A204.1 (cell line): ENCODE results near the gene D2HGDH.
"Not testable (repeated sequence)": the region's sequence is repeated elsewhere in the genome, so short reads cannot be mapped to it uniquely, and the experiment has no call there.

ENCODE experiments used
- FAIRE-seq: peaks from 2 replicates; lab custom pipeline; 2012; peaks lifted over from hg19 to GRCh38; lab: Jason Lieb, UNC

Gene D2HGDH

DNA sequence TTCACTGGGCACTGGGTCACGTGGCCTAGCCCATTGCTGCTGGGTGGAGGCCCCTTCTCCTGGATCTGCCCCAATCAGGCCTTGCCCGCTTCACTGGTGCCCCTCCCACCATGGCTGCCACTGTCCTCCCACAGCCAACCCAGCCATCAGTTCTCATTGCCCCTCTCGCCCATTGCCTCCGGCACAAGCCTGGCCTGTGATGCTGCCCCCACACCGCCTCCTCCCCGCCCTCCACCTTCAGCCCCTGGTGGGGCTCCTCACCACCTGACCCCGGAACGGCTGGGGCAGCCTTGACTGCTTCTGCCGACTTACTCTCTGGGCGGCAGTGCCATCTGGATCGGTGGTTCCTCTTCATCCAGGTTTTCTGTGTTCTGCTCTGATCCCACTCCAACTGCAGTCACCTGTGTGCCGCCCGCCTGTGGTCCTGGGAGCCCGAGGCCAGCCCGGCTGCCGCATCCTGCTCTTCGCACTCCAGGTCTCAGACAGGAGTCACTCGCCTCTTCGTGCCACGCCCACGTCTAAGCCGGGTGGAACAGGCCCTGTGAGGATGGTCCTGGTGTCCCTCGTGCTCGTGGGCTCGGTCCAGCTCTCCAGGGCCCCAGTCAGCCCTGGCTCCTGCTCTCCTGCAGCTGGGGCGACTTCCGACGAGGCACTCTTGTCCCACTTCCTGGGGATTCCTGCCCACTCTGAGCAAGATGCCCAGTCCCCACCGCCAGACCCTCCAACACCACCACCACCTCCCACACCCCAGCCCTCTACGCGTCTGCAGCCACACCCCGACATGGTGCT is 14.2 kb downstream of the D2HGDH start:
- FAIRE-seq = no peak

- no peak for FAIRE-seq
These were observed 15.8 kb downstream of the D2HGDH start for GRCh38 chr2:241750076-241750840.

- no peak for FAIRE-seq
These were observed 16.7 kb downstream of the D2HGDH start for GRCh38 chr2:241751152-241751551.

GRCh38 chr2:241751776-241752175 is 17.3 kb downstream of the D2HGDH start:
- FAIRE-seq = no peak

- no peak for FAIRE-seq
These were observed 17.8 kb downstream of the D2HGDH start for GRCh38 chr2:241752253-241752652.

GRCh38 chr2:241752689-241753276 is 18.4 kb downstream of the D2HGDH start:
- no peak for FAIRE-seq

DNA sequence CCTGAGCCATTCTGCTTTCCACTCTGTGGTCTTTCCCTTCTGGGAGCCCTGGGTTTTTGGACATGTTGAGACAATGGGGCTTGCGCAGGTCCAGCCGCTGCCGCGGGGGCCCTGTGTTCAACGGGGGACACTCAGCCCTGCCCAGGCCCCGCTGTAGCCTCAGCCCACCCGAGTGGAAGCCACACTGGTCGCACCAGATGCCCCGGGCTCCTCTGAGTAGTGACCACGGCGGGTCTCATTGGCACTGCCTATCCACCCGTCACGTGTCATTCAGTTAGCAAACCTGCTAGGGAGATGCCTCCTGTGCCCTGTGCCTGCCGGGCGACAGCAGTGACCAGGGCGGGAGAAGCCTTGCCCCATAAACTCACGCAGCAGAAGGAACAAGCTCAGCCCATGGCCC is 19.1 kb downstream of the D2HGDH start:
- FAIRE-seq = no peak

- no peak for FAIRE-seq
These were observed 19.6 kb downstream of the D2HGDH start for GRCh38 chr2:241754042-241754441.

DNA sequence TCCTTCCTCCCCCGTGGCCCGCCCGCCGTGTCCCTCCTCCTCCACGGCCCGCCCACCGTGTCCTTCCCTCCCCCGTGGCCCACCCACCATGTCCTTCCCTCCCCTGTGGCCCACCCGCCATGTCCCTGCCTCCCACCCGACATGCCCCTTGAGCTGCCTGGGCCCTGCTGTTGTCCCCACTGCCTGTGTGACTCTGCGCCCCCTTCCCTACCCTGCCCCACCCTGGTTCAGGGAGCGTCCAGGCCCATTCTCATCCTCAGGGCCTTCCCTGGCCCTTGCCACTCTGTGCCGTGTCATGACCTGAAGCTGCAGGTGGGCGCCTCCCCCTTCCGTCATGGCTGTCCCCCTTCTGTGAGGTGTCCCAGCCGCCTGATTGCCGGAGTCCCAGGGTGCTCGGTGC is 20.7 kb downstream of the D2HGDH start:
- no peak for FAIRE-seq

- no peak for FAIRE-seq
These were observed 21.3 kb downstream of the D2HGDH start for GRCh38 chr2:241755777-241756176.

GRCh38 chr2:241759067-241759807 is 24.8 kb downstream of the D2HGDH start:
- no peak for FAIRE-seq

- FAIRE-seq = not testable (repeated sequence)
These were observed 25.5 kb downstream of the D2HGDH start for GRCh38 chr2:241759893-241760292.

DNA sequence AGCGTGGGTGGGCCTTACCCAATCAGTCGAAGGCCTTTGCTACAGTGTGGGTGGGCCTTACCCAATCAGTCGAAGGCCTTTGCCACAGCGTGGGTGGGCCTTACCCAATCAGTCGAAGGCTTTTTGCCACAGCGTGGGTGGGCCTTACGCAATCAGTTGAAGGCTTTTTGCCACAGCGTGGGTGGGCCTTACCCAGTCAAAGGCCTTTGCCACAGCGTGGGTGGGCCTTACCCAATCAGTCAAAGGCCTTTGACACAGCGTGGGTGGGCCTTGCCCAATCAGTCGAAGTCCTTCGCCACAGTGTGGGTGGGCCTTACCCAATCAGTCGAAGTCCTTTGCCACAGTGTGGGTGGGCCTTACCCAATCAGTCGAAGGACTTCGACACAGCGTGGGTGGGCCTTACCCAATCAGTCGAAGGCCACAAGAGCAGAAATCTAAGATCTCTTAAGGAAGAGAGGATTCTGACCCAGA is 25.9 kb downstream of the D2HGDH start:
- no peak for FAIRE-seq

DNA sequence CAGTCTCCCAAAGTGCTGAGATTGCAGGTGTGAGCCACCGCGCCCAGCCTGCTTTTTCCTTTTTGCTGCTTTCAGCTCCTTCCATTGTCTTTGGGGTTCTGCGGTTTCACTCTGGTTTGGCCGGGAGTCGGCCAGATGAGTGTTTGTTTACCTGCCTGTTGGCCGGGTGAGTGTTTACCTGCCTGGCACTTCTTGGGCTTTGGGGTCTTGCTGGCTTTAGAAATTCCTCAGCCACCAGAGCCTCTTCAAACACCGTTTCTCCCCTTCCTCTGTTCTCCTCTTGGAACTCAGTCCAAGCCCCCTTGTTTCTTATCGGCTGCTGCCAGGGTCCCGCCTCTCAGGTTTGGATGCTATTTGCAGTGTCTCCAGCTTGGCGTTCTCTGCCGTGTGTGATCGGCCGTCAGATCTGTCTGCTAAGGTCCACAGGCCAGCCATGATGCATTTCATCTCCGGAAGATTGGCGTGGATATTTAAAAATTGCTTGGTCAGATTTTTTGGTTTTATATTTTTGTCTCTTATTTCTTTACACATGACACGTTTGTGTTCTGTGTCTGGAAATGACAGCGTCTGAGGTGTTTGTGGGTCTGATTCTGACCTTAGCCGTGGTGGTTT is 28.0 kb downstream of the D2HGDH start:
- FAIRE-seq = no peak

- no peak for FAIRE-seq
These were observed 28.5 kb downstream of the D2HGDH start for GRCh38 chr2:241762933-241763369.

GRCh38 chr2:241763551-241764274 is 29.3 kb downstream of the D2HGDH start:
- no peak for FAIRE-seq

DNA sequence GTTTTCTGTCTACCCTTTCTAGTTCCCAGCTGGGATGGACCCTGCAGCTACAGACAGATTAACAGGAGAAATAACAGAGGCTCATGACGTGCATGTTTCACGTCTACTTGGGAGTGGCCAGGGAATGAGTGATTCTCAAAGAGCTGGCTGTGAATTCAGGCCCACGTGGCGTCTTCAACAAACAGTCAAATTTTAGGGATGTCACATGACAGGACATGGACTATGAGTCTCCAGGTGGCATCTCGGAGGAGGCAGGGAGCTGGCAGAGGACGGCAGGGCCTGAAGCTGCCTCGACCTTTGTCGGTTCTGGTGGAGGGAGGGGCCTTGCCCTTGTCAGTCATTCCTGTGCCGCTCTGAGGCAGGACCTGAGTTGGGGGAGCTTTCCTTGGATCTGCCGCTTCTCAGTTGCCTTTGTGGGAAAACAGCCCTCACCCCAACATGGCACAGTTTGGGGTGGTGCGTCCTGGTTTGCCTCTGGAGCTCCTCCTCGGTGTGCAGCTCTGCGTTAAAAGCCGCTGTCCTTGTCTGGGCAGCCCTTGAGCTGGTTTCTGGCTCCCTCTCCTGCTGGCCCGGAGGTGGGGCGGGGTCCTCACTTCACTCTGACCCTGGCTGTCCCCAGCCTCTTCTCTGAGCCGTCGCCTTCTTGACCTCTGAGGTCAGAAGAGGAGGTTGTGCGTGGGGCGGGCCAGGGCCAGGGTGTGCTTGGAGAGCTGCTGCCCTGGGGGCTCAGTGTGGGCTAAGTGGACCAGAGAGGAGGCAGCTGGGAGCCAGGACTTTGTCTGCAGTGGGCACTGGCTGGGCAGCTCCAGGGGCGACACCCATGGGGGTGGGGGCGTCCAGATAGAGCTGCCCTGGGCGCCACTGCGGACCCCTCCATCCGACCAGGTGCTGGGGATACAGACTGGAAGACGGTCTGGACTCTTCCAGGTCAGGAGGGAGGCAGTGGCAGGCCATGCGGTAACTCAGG is 30.1 kb downstream of the D2HGDH start:
- FAIRE-seq = no peak

- no peak for FAIRE-seq
These were observed 33.2 kb downstream of the D2HGDH start for GRCh38 chr2:241767464-241768250.

GRCh38 chr2:241768251-241768711 is 33.9 kb downstream of the D2HGDH start:
- no peak for FAIRE-seq
